ENCODE measurements around the gene SEC61B. TPM values are rescaled to one million over a fixed set of nuclear protein-coding genes. Genes with fewer than 3 reads are reported as not detected.

SEC61B gene
- total and polyA plus RNA-seq, 10 of the 15 experiments (the other 5 are each of a cell fraction or from before 2014, with no cell fraction given) = 108 to 747 (median 301) TPM

DNA sequence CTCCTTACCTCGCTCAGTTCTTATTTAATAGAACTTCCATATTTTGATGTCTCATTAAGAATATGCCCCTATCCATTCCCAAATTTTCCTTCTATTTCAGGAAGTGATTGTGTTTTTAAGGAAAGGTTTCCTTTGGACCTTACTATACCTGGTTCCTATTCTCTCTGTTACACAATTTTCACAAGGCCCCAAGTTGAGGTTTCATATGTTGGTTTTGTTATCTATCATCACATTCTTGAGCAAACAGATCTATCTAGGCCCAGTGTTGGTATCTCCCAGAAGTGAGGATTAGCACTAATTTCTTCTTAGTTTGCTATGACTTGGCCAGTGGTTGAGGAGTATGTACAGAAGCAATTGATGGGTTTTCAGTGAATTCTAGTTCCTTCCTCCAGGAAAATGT lies 41.9 kb upstream of the SEC61B start:
- DNase-seq (ENCODE audit: low read depth, low spot score) (no peak), FAIRE-seq (peak; percentile 52), ATAC-seq (peak; percentile 55)
- H4K20me1 ChIP-seq (ENCODE audit: control insufficient read depth, insufficient read depth) = no peaks in the 10 kb centered on the region
- H3K27ac ChIP-seq (ENCODE audit: control insufficient read depth, insufficient read depth) = peak overlapping the region; percentile 84
- no peaks in the 10 kb centered on the region for H3K79me2 ChIP-seq (ENCODE audit: control insufficient read depth, insufficient read depth, low read length)
- intact Hi-C loops (cut with micrococcal nuclease; ENCODE audit: unreplicated experiment) (loop anchor here (5.0 to 10.0 kb wide), 9 partner anchors 57 to 1255 kb away; partner anchors contain the start of genes ERP44 and INVS), in situ Hi-C loops (cut with MboI) (loop anchor here (5.0 to 10.0 kb wide), 5 partner anchors 48 to 1145 kb away; no protein-coding TSS in a partner anchor)
- 50% methylated on average over 1 of the region's 1 CpG for WGBS (ENCODE audit: insufficient coverage, insufficient replicate concordance, low lambda C conversion rate, missing lambda C conversion rate)
- ChIA-PET SMC1A (ENCODE audit: uncharacterized antibody, unreplicated experiment) (interaction anchor here (1.3 to 12.4 kb wide), 4 partner anchors 8 to 74 kb away, joined by 3 to 189 read pairs (median 106); partner anchors contain the start of genes ALG2 and SEC61B), RAD21 (ENCODE audit: unreplicated experiment) (interaction anchor here (6.7 to 13.6 kb wide), 2 partner anchors 7 to 14 kb away, joined by 58 to 147 read pairs; no protein-coding TSS in a partner anchor), CTCF (interaction anchor here (9.3 kb wide), 1 partner anchor 17 kb away, joined by 96 read pairs; no protein-coding TSS in a partner anchor), POLR2A (no interaction called here)
- no peak overlapping the region for H3K4me3 ChIP-seq
- BruUV-seq (replicated peaks) = no TSS peak
- H3K9me3 ChIP-seq (replicated peaks; ENCODE audit: control insufficient read depth, insufficient read depth, low read length) = no peaks in the 10 kb centered on the region
- H2AFZ ChIP-seq (ENCODE audit: control insufficient read depth, low read depth, low read length) = no peak overlapping the region
- peak overlapping the region; percentile 21 for H3K4me2 ChIP-seq (ENCODE audit: control insufficient read depth, insufficient read depth)
- H3K4me1 ChIP-seq (ENCODE audit: control insufficient read depth, insufficient read depth, low read length) = peaks cover 59% of the 10 kb centered on the region
- no peaks in the 10 kb centered on the region for H3K27me3 ChIP-seq (replicated peaks in 1 of 2; ENCODE audit: control insufficient read depth in 2 of 2, insufficient read depth in 2 of 2, low read length in 1 of 2)
- H3K9ac ChIP-seq (ENCODE audit: control insufficient read depth, insufficient read depth, low read length) = no peak overlapping the region
- H3K36me3 ChIP-seq (ENCODE audit: control insufficient read depth in 2 of 2, insufficient read depth in 2 of 2, low read length in 1 of 2) = no peaks in the 10 kb centered on the region
- no peak for TF ChIP-seq CHD1 (IDR thresholded peaks at IDR 0.05; ENCODE audit: low read depth, low read length)
- TF ChIP-seq, protein P1, sequence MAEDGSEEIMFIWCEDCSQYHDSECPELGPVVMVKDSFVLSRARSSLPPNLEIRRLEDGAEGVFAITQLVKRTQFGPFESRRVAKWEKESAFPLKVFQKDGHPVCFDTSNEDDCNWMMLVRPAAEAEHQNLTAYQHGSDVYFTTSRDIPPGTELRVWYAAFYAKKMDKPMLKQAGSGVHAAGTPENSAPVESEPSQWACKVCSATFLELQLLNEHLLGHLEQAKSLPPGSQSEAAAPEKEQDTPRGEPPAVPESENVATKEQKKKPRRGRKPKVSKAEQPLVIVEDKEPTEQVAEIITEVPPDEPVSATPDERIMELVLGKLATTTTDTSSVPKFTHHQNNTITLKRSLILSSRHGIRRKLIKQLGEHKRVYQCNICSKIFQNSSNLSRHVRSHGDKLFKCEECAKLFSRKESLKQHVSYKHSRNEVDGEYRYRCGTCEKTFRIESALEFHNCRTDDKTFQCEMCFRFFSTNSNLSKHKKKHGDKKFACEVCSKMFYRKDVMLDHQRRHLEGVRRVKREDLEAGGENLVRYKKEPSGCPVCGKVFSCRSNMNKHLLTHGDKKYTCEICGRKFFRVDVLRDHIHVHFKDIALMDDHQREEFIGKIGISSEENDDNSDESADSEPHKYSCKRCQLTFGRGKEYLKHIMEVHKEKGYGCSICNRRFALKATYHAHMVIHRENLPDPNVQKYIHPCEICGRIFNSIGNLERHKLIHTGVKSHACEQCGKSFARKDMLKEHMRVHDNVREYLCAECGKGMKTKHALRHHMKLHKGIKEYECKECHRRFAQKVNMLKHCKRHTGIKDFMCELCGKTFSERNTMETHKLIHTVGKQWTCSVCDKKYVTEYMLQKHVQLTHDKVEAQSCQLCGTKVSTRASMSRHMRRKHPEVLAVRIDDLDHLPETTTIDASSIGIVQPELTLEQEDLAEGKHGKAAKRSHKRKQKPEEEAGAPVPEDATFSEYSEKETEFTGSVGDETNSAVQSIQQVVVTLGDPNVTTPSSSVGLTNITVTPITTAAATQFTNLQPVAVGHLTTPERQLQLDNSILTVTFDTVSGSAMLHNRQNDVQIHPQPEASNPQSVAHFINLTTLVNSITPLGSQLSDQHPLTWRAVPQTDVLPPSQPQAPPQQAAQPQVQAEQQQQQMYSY (CRISPR knock-in tag; IDR thresholded peaks at IDR 0.05) = no peak
- TF ChIP-seq EGR1 (IDR thresholded peaks at IDR 0.05; ENCODE audit: borderline replicate concordance in 1 of 2, low read depth in 2 of 2, low read length in 2 of 2) = no peak
- TF ChIP-seq SREBF1 (IDR thresholded peaks at IDR 0.05; ENCODE audit: low read length) = no peak
- TF ChIP-seq RB1 (IDR thresholded peaks at IDR 0.05; ENCODE audit: borderline replicate concordance) = no peak
- TF ChIP-seq FOXK2 (IDR thresholded peaks at IDR 0.05) = no peak
- TF ChIP-seq, protein P2, sequence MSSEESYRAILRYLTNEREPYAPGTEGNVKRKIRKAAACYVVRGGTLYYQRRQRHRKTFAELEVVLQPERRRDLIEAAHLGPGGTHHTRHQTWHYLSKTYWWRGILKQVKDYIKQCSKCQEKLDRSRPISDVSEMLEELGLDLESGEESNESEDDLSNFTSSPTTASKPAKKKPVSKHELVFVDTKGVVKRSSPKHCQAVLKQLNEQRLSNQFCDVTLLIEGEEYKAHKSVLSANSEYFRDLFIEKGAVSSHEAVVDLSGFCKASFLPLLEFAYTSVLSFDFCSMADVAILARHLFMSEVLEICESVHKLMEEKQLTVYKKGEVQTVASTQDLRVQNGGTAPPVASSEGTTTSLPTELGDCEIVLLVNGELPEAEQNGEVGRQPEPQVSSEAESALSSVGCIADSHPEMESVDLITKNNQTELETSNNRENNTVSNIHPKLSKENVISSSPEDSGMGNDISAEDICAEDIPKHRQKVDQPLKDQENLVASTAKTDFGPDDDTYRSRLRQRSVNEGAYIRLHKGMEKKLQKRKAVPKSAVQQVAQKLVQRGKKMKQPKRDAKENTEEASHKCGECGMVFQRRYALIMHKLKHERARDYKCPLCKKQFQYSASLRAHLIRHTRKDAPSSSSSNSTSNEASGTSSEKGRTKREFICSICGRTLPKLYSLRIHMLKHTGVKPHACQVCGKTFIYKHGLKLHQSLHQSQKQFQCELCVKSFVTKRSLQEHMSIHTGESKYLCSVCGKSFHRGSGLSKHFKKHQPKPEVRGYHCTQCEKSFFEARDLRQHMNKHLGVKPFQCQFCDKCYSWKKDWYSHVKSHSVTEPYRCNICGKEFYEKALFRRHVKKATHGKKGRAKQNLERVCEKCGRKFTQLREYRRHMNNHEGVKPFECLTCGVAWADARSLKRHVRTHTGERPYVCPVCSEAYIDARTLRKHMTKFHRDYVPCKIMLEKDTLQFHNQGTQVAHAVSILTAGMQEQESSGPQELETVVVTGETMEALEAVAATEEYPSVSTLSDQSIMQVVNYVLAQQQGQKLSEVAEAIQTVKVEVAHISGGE (CRISPR knock-in tag; IDR thresholded peaks at IDR 0.05) = no peak
- no peak for TF ChIP-seq SREBF2 (IDR thresholded peaks at IDR 0.05; ENCODE audit: low read length)
- TF ChIP-seq NFYA (IDR thresholded peaks at IDR 0.05; ENCODE audit: borderline replicate concordance, low read depth, low read length) = no peak
- peak; percentile 96 for TF ChIP-seq IKZF2 (IDR thresholded peaks at IDR 0.05)
- TF ChIP-seq, protein P3, sequence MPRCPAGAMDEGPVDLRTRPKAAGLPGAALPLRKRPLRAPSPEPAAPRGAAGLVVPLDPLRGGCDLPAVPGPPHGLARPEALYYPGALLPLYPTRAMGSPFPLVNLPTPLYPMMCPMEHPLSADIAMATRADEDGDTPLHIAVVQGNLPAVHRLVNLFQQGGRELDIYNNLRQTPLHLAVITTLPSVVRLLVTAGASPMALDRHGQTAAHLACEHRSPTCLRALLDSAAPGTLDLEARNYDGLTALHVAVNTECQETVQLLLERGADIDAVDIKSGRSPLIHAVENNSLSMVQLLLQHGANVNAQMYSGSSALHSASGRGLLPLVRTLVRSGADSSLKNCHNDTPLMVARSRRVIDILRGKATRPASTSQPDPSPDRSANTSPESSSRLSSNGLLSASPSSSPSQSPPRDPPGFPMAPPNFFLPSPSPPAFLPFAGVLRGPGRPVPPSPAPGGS (IDR thresholded peaks at IDR 0.05; ENCODE audit: borderline replicate concordance, insufficient read depth, low read depth, low read length, poor library complexity, severe bottlenecking) = no peak
- no peak for TF ChIP-seq LARP7 (IDR thresholded peaks at IDR 0.05)
- TF ChIP-seq SMAD5 (IDR thresholded peaks at IDR 0.05; ENCODE audit: low read depth) = no peak

All from GM12878 (cell line).